Astrocyte of the hippocampus (primary cell): ENCODE measurements around the gene CSTB.

Source experiments
- DNase-seq: peaks from one replicate; pipeline ENCODE4 v3.0.0; 2011; ENCODE audit warnings: low read depth, low spot score

The CSTB gene

GRCh38 chr21:43750339-43751033 lies 25.6 kb downstream of the CSTB start:
- DNase-seq, result no peak

GRCh38 chr21:43749651-43750262 lies 26.4 kb downstream of the CSTB start:
- DNase-seq, result no peak

DNA sequence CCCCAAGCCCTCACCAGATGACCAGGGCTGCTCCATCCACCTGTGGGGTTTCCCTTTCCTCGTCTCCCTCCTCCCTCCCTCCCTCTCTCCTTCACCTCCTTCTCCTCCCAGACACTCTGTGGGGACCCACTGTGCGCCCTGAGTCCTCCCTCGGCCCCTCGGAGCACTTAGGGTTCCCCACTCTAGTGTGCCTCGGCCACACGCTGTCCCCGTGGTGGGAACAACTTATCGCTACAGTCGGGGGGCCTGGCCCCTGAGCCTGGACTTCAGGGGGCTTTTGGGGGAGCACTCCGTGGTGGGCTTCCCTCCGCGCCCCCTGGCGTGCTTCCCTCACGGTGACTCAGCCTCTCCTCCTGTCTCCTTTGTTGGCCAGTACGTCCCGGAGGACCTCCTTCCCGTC lies 27.5 kb downstream of the CSTB start:
- DNase-seq, result no peak

- DNase-seq, result no peak
These were observed 30.2 kb downstream of the CSTB start for GRCh38 chr21:43745772-43746517.

DNA sequence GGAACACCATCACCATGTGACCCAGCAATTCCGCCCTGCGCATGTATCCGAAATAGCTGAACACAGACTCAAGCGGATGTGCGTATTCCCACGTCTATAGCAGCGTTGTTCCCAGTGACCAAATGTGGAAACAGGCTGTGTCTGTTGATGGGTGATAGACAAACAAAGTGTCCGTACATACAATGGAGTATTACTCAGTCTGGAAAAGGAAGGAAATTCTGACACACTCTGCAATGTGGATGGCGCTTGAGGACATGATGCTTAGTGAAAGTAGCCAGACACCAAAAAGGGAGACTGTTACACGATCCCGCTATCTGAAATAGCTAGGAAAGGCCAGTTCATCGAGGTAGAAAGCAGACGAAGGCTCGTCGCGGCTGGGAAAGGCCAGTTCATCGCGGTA lies 31.4 kb downstream of the CSTB start:
- DNase-seq, result no peak

DNA sequence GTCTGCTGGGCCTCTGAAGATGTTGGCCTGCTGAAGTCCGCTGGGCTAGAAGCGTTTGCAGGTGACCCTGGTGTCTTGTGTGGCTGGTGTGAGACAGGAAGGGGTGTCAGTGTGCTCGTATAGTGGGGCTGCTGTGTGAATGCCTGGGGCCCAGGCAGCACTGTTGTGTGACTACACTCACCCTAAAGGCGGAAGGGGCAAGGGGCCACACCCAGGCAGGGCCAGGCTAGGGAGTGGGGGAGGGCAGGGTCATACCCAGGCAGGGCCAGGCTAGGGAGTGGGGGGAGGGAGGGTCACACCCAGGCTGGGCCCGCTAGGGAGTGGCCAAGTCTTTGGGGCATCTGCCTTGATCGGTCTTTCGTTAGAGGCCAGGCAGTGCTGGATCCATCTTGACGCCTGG lies 32.2 kb downstream of the CSTB start:
- DNase-seq, result no peak

GRCh38 chr21:43741423-43742096 lies 34.5 kb downstream of the CSTB start:
- DNase-seq, result no peak

DNA sequence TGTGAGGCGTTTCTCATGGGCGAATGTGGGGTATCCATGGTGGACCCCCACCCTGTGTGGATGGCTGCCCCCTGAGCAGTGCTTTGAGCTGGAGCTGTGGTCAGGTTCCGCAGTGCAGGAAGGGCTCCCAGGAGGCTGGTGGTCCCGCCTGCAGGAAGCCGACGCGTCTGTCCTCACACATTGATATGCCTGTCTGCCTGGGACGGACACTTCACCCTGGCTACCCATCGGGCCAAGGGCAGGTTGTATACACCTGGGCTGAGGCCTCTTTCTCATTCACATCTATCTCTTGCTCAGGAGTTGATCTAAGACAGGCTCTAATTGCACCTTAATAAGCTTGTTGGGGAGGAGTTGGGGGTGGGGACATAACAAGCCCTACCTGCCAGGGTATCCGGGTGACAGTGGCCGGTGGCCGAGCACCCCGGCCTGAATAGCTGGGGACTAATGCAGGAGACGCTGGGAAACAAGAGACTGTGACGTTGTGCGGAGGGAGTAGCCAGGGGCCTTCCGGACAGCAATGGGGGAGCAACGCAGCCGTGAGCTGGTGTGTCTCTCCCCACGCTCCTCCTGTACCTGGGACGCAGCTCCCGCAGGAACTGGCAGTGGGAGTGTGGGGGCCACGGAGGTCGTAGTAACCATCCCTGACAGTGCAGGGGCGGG lies 35.5 kb downstream of the CSTB start:
- peak; percentile 75 for DNase-seq

DNA sequence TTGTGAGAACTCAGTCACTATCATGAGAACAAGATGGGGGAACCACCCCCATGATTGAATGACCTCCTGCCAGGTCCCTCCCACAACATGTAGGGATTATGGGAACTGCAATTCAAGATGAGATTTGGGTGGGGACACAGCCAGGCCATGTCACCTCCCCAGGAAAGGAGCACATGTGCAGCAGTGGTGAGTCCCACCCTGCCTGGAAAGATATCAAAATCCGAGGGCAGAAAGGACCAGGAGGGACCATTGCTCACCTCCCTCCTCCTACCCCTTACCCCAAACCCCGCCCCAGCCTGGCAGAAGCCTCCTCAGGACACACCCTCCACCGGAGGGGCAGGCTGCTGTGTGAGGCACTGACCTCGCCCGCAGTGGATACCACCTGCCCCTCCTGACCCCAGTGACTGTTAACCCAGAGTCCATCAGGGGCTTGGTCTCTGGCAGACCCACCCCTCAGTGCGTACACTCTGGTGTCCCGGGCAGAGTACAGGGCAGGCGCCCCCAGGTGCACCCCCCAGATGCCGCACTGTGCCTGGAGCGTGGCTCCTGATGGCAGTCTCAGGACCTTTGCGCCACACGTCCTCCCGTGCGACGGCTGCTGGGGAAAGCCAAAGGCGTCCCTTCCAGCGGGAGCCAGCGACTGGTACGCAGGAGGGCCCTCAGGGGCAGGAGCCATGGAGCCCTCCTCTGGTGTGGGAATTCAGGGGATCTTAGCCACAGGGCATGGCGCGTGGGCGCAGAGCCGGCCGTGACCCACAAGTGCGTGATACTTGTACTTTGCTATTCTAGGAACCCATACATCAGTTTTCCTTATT lies 36.3 kb downstream of the CSTB start:
- DNase-seq, result no peak

DNA sequence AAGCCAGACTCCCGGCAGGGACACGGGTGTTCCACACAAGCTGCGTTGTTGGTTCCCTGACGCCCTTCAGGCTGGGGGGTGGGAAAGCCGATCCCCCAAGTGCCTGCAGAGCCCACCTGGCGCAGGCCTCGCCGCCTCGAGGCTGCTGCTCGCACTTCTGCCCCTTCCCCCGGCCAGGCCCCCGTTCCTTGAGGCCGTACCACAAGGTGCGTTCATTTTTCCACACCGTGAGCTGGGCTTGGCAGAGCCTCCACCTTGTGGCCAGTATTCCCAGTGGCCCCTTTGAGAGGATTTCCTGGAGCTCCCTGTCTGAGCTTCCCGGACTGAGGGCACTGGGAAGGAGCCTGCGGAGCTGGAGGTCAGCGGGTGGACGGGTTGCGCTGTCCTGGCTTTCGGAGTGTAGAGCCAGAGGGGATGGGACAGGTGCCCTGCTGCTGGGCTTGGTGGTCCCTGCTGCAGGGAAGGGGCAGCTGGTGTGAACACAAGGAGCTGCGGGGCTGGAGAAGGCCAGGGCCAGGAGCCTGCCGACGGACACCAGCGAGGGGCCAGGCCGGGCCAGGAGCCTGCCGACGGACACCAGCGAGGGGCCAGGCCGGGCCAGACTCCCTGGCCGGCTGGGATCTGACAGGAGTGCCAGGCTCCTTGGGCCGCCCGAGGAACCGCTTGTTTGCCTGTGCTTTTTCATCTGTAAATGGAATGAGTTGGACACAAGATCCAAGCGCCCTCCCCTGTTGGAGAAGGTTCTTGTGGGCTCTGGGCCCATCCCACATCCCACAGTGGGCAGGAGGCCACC lies 38.8 kb downstream of the CSTB start:
- peak; percentile 58 for DNase-seq

GRCh38 chr21:43736224-43736883 lies 39.8 kb downstream of the CSTB start:
- no peak for DNase-seq

GRCh38 chr21:43735236-43736091 lies 40.6 kb downstream of the CSTB start:
- no peak for DNase-seq

- DNase-seq, result peak; percentile 95
These were observed 41.2 kb downstream of the CSTB start for GRCh38 chr21:43734928-43735229.

GRCh38 chr21:43734131-43734927 lies 41.8 kb downstream of the CSTB start:
- peak; percentile 63 for DNase-seq

GRCh38 chr21:43733529-43734071 lies 42.5 kb downstream of the CSTB start:
- DNase-seq, result peak; percentile 70

- DNase-seq, result no peak
These were observed 43.0 kb downstream of the CSTB start for GRCh38 chr21:43733060-43733459.

GRCh38 chr21:43731891-43732711 lies 44.0 kb downstream of the CSTB start:
- peak; percentile 61 for DNase-seq
